Measurements from ENCODE around the gene GFRA1.

Gene GFRA1

DNA sequence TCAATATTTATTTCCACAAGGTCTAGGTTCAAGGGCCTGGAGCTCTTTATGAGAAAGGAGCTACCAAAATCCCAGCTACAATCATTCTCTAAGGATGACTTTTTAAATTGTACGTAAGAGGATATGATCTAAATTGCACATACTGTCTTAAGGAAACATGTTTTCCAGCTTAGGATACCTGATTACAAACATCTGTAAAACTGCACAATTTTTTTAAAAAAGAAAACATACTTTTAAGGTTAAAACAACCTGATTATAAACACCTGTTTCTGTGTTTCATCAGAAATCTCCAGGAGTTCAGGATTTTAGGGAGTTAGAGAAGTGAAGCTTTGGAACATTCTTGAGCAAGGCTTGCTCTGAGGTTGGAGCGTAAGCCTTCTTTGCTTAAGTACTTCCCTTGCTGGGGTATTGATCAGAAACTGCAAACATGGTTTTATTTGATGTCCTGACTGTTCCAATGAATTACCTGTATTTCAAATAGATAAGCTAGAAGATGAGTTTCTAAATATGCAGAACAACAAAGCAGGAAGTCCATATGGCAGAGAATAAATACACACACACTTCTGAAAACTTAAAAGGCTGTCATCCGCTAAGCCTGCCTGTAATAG is 248.6 kb downstream of the GFRA1 start:
- no peak for DNase-seq

- DNase-seq, result no peak
Observed at GRCh38 chr10:116017405-116017804, 255.6 kb downstream of the GFRA1 start.

GRCh38 chr10:116015583-116016333 is 257.2 kb downstream of the GFRA1 start:
- no peak for DNase-seq

DNA sequence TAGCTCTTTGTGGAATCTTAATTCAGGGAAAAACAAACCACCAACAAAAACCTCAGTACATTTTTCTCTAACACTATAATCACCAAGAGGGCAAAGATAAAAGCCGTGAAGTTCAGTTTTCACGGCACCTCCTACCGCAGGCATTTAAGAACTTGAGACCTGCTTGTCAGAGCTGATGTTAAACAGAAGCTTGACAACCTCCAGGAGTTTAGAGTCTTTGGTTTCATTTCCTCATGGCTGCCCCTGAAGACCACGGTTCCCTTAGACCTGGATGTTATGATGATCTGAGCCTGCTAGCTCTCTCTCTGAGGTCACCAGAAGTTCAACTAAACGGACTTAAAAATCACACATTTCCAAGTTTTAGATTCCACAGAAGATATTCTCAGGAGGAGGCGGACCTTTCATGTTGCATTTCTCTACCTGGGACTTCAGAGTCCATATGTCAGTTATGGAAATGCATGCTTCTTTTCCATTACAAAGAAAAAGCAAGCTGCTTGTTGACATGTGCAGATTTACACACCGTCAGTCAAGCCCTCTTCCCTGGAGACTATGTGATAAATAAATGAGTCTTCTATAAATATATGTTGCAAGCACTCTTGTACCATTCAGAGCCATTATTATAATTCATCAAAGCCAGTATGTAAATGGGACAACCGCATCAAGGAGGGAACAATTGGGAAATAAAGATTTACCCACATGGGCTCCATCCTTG is 258.0 kb downstream of the GFRA1 start:
- DNase-seq, result no peak

DNA sequence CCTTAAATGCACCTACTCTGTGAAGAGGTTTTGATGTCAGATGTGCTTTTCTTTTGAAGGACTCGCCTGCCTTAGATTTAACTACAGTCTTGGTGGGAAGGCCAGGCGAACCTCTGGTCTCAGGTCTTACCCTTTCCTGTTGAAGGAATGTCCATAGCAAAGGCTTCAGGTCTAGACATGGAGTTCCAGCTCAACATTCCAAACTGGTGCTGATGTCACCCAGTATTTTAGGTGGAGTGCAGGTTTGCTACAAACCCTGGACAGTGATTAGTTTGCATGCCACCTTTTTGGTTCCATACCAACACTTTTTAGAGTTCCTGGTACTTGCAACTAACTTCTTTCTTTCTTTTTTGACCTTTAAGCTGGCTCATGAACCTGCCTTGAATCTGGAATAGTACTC is 258.7 kb downstream of the GFRA1 start:
- DNase-seq, result no peak

GRCh38 chr10:116011929-116012328 is 261.1 kb downstream of the GFRA1 start:
- no peak for DNase-seq

DNA sequence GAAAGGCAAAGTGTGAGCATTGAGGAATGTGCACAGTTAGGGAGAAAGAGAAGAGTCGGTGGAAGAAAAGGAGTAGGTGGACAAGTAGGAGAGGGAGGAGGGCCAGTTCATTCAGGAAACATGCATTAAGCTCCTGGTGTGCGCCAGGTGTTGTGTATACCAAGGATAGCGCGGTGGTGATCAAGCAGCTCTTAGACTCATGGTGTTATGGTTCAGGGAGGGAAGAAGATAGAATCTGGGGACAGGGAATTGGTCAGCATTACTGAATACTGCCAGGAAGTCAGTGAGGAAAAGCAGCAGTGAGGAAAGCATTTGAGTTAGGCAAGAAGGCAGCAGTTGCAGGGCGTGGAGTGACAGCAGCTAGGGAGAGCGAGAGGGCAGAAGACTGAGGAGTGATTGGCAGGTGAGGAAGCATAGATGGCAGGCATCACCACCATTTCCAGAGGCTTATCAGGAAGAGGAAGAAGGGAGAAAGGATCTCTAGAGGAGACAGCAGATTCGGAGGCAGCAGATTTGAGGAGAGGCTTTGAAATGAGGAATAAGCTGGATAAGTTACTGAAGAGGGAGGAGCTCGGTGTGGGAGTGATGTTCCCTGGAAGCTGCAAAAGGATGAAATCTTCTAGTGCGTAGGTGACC is 265.6 kb downstream of the GFRA1 start:
- no peak for DNase-seq

All from stimulated activated naive CD4-positive, alpha-beta T cell treated with Interleukin-2 at 50 U/mL for 16 hours (primary cell).